MM.1S (cell line): ENCODE measurements around the gene CRIP2.

ENCODE experiments used
- DNase-seq: peaks from one replicate; pipeline ENCODE4 v3.0.0-alpha.2; 2015
- H2AFZ ChIP-seq: fragments of 300-600 bp; sonication (generic); 2 replicates; pipeline ENCODE4 v1.6.0; 2016; ENCODE audit warnings: antibody characterized with exemption, low read length
- H3F3A ChIP-seq: fragments of 300-600 bp; sonication (generic); 2 replicates; pipeline ENCODE4 v1.6.1; 2016; ENCODE audit warnings: mild to moderate bottlenecking, antibody characterized with exemption, low read length, moderate library complexity, mixed read lengths; ENCODE audit not compliant: insufficient read depth
- H3K27ac ChIP-seq: fragments of 300-600 bp; sonication (generic); 2 replicates; pipeline ENCODE4 v1.5.1; 2016; ENCODE audit warnings: mild to moderate bottlenecking, low read length
- H3K27me3 ChIP-seq: fragments of 300-600 bp; sonication (generic); replicated peaks from 2 replicates; pipeline ENCODE4 v1.6.0; 2016; ENCODE audit warnings: low read length; ENCODE audit not compliant: insufficient read depth
- H3K36me3 ChIP-seq: fragments of 300-600 bp; sonication (generic); replicated peaks from 2 replicates; pipeline ENCODE4 v1.6.1; 2016; ENCODE audit warnings: mild to moderate bottlenecking, low read length, mixed read lengths; ENCODE audit not compliant: insufficient read depth
- H3K4me1 ChIP-seq: fragments of 300-600 bp; sonication (generic); 2 replicates; pipeline ENCODE4 v1.6.1; 2016; ENCODE audit warnings: low read length, mixed read lengths
- H3K4me2 ChIP-seq: fragments of 300-600 bp; sonication (generic); 2 replicates; pipeline ENCODE4 v1.6.0; 2016; ENCODE audit warnings: low read depth, low read length
- H3K4me3 ChIP-seq: fragments of 300-600 bp; sonication (generic); 2 replicates; pipeline ENCODE4 v1.5.1; 2016; ENCODE audit warnings: low read length, mixed read lengths
- H3K79me2 ChIP-seq: fragments of 300-600 bp; sonication (generic); 2 replicates; pipeline ENCODE4 v1.6.1; 2016; ENCODE audit warnings: mixed run types, low read length, mixed read lengths
- H3K9ac ChIP-seq: fragments of 300-600 bp; sonication (generic); 2 replicates; pipeline ENCODE4 v1.6.1; 2016; ENCODE audit warnings: low read length, mixed read lengths
- H3K9me2 ChIP-seq: fragments of 300-600 bp; sonication (generic); replicated peaks from 2 replicates; pipeline ENCODE4 v1.6.1; 2016; ENCODE audit warnings: mild to moderate bottlenecking, low read length, mixed read lengths; ENCODE audit not compliant: insufficient read depth
- H3K9me3 ChIP-seq: fragments of 300-600 bp; sonication (generic); replicated peaks from 2 replicates; pipeline ENCODE4 v1.6.1; 2016; ENCODE audit warnings: mild to moderate bottlenecking, low read length, mixed read lengths; ENCODE audit not compliant: insufficient read depth
- H4K20me1 ChIP-seq: fragments of 300-600 bp; sonication (generic); 2 replicates; pipeline ENCODE4 v1.6.1; 2016; ENCODE audit warnings: mild to moderate bottlenecking, low read length, moderate library complexity, mixed read lengths; ENCODE audit not compliant: insufficient read depth
- CTCF ChIP-seq: fragments of 300-600 bp; sonication (generic); IDR thresholded peaks from 2 replicates; pipeline ENCODE4 v1.5.1; 2016; ENCODE audit warnings: antibody characterized with exemption, low read length, mixed read lengths
- EZH2 ChIP-seq: fragments of 300-600 bp; sonication (generic); optimal IDR thresholded peaks from 2 replicates; pipeline ENCODE3; 2017; ENCODE audit warnings: low read depth, mild to moderate bottlenecking, antibody characterized with exemption, low read length, mixed read lengths
- EZH2phosphoT487 ChIP-seq: fragments of 300-600 bp; sonication (generic); IDR thresholded peaks from 2 replicates; pipeline ENCODE4 v1.6.1; 2018; ENCODE audit warnings: antibody characterized with exemption, low read length

The CRIP2 gene

GRCh38 chr14:105491366-105491973 is 16.8 kb downstream of the CRIP2 start:
- Histone ChIP-seq H2AFZ (peak overlapping the region; percentile 69), H3K9me3 (no peaks in the 10 kb centered on the region), H3K9me2 (no peaks in the 10 kb centered on the region), H3F3A (peaks cover 8% of the 10 kb centered on the region; the same call in 1 of the 2 replicates), H3K9ac (peak overlapping the region; percentile 96), H3K4me2 (peak overlapping the region; percentile 70; the same call in 1 of the 2 replicates), H3K79me2 (peaks cover 29% of the 10 kb centered on the region), H4K20me1 (0 out of 2 replicates have a peak, but pooled peaks cover 4% of the 10 kb centered on the region), H3K4me1 (peaks cover 17% of the 10 kb centered on the region), H3K27me3 (0 out of 2 replicates have a peak, but pooled peaks cover under 1% of the 10 kb centered on the region), H3K27ac (peak overlapping the region; percentile 92), H3K4me3 (peak overlapping the region; percentile 90), H3K36me3 (no peaks in the 10 kb centered on the region)
- no peak for TF ChIP-seq EZH2
- no peak for TF ChIP-seq EZH2phosphoT487
- no peak for TF ChIP-seq CTCF
- peak; percentile 80 for DNase-seq

- Histone ChIP-seq H4K20me1 (0 out of 2 replicates have a peak, but pooled peaks cover 4% of the 10 kb centered on the region), H3K27me3 (no peaks in the 10 kb centered on the region), H3K4me3 (peak overlapping the region; percentile 90; the same call in 1 of the 2 replicates), H2AFZ (no peak overlapping the region), H3K4me2 (peak overlapping the region; percentile 70; the same call in 1 of the 2 replicates), H3K36me3 (no peaks in the 10 kb centered on the region), H3K9me3 (no peaks in the 10 kb centered on the region), H3K4me1 (peaks cover 17% of the 10 kb centered on the region), H3K79me2 (peaks cover 29% of the 10 kb centered on the region), H3K27ac (no peak overlapping the region), H3K9me2 (no peaks in the 10 kb centered on the region), H3K9ac (no peak overlapping the region), H3F3A (peaks cover 8% of the 10 kb centered on the region; the same call in 1 of the 2 replicates)
- TF ChIP-seq EZH2: no peak
- no peak for TF ChIP-seq EZH2phosphoT487
- no peak for TF ChIP-seq CTCF
- DNase-seq: no peak
Observed at GRCh38 chr14:105492031-105492970, 17.7 kb downstream of the CRIP2 start.

- H4K20me1 ChIP-seq: 0 out of 2 replicates have a peak, but pooled peaks cover 4% of the 10 kb centered on the region
- no peak overlapping the region for H3K4me2 ChIP-seq
- no peak for DNase-seq
- H3K27me3 ChIP-seq: no peaks in the 10 kb centered on the region
- no peak overlapping the region for H3K27ac ChIP-seq
- H2AFZ ChIP-seq: no peak overlapping the region
- no peaks in the 10 kb centered on the region for H3K9me2 ChIP-seq
- H3K4me3 ChIP-seq: no peak overlapping the region
- H3F3A ChIP-seq: peaks cover 8% of the 10 kb centered on the region; the same call in 1 of the 2 replicates
- peaks cover 25% of the 10 kb centered on the region for H3K79me2 ChIP-seq
- no peak overlapping the region for H3K9ac ChIP-seq
- no peaks in the 10 kb centered on the region for H3K36me3 ChIP-seq
- TF ChIP-seq CTCF (no peak), EZH2 (no peak), EZH2phosphoT487 (no peak)
- no peaks in the 10 kb centered on the region for H3K9me3 ChIP-seq
- peaks cover 17% of the 10 kb centered on the region for H3K4me1 ChIP-seq
Observed at GRCh38 chr14:105492971-105493871, 18.6 kb downstream of the CRIP2 start.
